GM12878 (cell line): ENCODE measurements around the gene HIVEP3. TPM values are rescaled to one million over a fixed set of nuclear protein-coding genes. Genes with fewer than 3 reads are reported as not detected.

ENCODE experiments used
- ATAC-seq: fragments of 200-7000 bp; cut with Tn5 transposase; 3 replicates; pipeline ENCODE4 v1.9.1; 2020; ENCODE audit warnings: mild to moderate bottlenecking, moderate library complexity
- BruUV-seq: library from RNA; stranded (reverse); fragments of 400-500 nt; replicated peaks from 2 replicates; lab custom pipeline; 2021; lab: Mats Ljungman, UMichigan
- CTCF ChIA-PET: fragments of 300-600 bp; sonication (Branson Sonifier 250); formaldehyde crosslinking; extraction: SDS; loops from one replicate; lab custom pipeline; 2021; ENCODE audit warnings: inconsistent platforms; lab: Yijun Ruan, JAX
- POLR2A ChIA-PET: fragments of 350-600 bp; formaldehyde crosslinking; extraction: SDS; loops from one replicate; lab custom pipeline; 2021; ENCODE audit warnings: inconsistent platforms; lab: Charles Lee
- RAD21 ChIA-PET: fragments of 300-600 bp; sonication (Branson Sonifier 250); formaldehyde crosslinking; loops from one replicate; lab custom pipeline; 2023; ENCODE audit warnings: antibody characterized with exemption; ENCODE audit not compliant: unreplicated experiment; lab: Charles Lee
- SMC1A ChIA-PET: fragments of 300-600 bp; sonication (Branson Sonifier 250); formaldehyde crosslinking; loops from one replicate; lab custom pipeline; 2023; ENCODE audit not compliant: unreplicated experiment, uncharacterized antibody; lab: Charles Lee
- DNase-seq: peaks from one replicate; pipeline ENCODE4 v3.0.0-alpha.2; 2011; ENCODE audit warnings: low read depth, low spot score
- FAIRE-seq: peaks from 3 replicates; lab custom pipeline; 2011; peaks lifted over from hg19 to GRCh38; lab: Jason Lieb, UNC
- H2AFZ ChIP-seq: 2 replicates; pipeline ENCODE4 v1.6.0; 2011; ENCODE audit warnings: low read depth, low read length, control low read depth; ENCODE audit not compliant: control insufficient read depth
- H3K27ac ChIP-seq: 2 replicates; pipeline ENCODE4 v1.5.1; 2011; ENCODE audit warnings: control low read depth; ENCODE audit not compliant: control insufficient read depth, insufficient read depth
- H3K27me3 ChIP-seq, 2 experiments: replicated peaks in 1 of 2; 2 replicates each; pipeline versions ENCODE4 v1.6.0 to v1.6.1; 2011; ENCODE audit warnings: low read length in 1 of 2; ENCODE audit not compliant: control insufficient read depth in 2 of 2, insufficient read depth in 2 of 2
- H3K36me3 ChIP-seq, 2 experiments: 2 replicates each; pipeline ENCODE4 v1.5.1; 2011; ENCODE audit warnings: low read length in 1 of 2; ENCODE audit not compliant: control insufficient read depth in 2 of 2, insufficient read depth in 2 of 2
- H3K4me1 ChIP-seq: 2 replicates; pipeline ENCODE4 v1.6.1; 2011; ENCODE audit warnings: mild to moderate bottlenecking, low read length, moderate library complexity, mixed read lengths; ENCODE audit not compliant: control insufficient read depth, insufficient read depth
- H3K4me2 ChIP-seq: 2 replicates; pipeline ENCODE4 v1.6.0; 2011; ENCODE audit warnings: control low read depth; ENCODE audit not compliant: control insufficient read depth, insufficient read depth
- H3K4me3 ChIP-seq: fragments of 200-600 bp; sonication (generic); 2 replicates; pipeline ENCODE4 v1.5.1; 2016
- H3K79me2 ChIP-seq: 2 replicates; pipeline ENCODE4 v1.6.0; 2011; ENCODE audit warnings: low read length; ENCODE audit not compliant: control insufficient read depth, insufficient read depth
- H3K9ac ChIP-seq: 2 replicates; pipeline ENCODE4 v1.8.0; 2011; ENCODE audit warnings: low read length, control low read depth, mixed read lengths; ENCODE audit not compliant: control insufficient read depth, insufficient read depth
- H3K9me3 ChIP-seq: replicated peaks from 3 replicates; pipeline ENCODE4 v1.5.1; 2011; ENCODE audit warnings: mild to moderate bottlenecking, low read length; ENCODE audit not compliant: control insufficient read depth, insufficient read depth
- H4K20me1 ChIP-seq: 2 replicates; pipeline ENCODE4 v1.6.0; 2011; ENCODE audit not compliant: control insufficient read depth, insufficient read depth
- ASH2L ChIP-seq: fragments of 300-600, 200-600 bp; sonication (generic); IDR thresholded peaks from 2 replicates; pipeline ENCODE4 v1.6.1; 2017; ENCODE audit warnings: low read depth, mild to moderate bottlenecking, borderline replicate concordance
- ATF2 ChIP-seq: IDR thresholded peaks from 2 replicates; pipeline ENCODE4 v1.6.1; 2012; ENCODE audit warnings: low read length, inconsistent platforms
- HDGF ChIP-seq: fragments of 450-650 bp; IDR thresholded peaks from 2 replicates; pipeline ENCODE4 v1.6.1; 2016; ENCODE audit warnings: antibody characterized with exemption
- MEF2A ChIP-seq: IDR thresholded peaks from 2 replicates; pipeline ENCODE4 v1.6.1; 2011; ENCODE audit warnings: low read depth, mild to moderate bottlenecking, low read length, moderate library complexity; ENCODE audit not compliant: insufficient read depth
- NKRF ChIP-seq: fragments of 450-650 bp; conservative IDR thresholded peaks from 2 replicates; pipeline ENCODE4 v1.6.1; 2017; ENCODE audit warnings: mild to moderate bottlenecking, moderate library complexity
- NR2C2 ChIP-seq: IDR thresholded peaks from 2 replicates; pipeline ENCODE4 v1.6.1; 2011; ENCODE audit warnings: borderline replicate concordance, low read depth; ENCODE audit not compliant: control insufficient read depth, insufficient read length
- NRF1 ChIP-seq: conservative IDR thresholded peaks from 2 replicates; pipeline ENCODE4 v1.6.1; 2011; ENCODE audit warnings: mild to moderate bottlenecking, low read depth, low read length, improper control_type of control experiment
- RAD21 ChIP-seq: IDR thresholded peaks from 2 replicates; pipeline ENCODE4 v1.6.1; 2011; ENCODE audit warnings: mild to moderate bottlenecking, low read depth, low read length, moderate library complexity; ENCODE audit not compliant: insufficient read depth
- SIX5 ChIP-seq: IDR thresholded peaks from 2 replicates; pipeline ENCODE4 v1.6.1; 2011; ENCODE audit warnings: mild to moderate bottlenecking, low read depth, low read length, moderate library complexity; ENCODE audit not compliant: severe bottlenecking
- SMARCA5 ChIP-seq: fragments of 450-650 bp; IDR thresholded peaks from 2 replicates; pipeline ENCODE4 v1.6.1; 2017; ENCODE audit warnings: mild to moderate bottlenecking
- SUZ12 ChIP-seq: fragments of 200-600 bp; sonication (generic); IDR thresholded peaks from one replicate; pipeline ENCODE4 v1.6.1; 2018; ENCODE audit warnings: antibody characterized with exemption, mild to moderate bottlenecking; ENCODE audit not compliant: unreplicated experiment
- TCF12 ChIP-seq: IDR thresholded peaks from 2 replicates; pipeline ENCODE4 v1.6.1; 2011; ENCODE audit warnings: low read depth, mild to moderate bottlenecking, low read length
- YY1 ChIP-seq: IDR thresholded peaks from 2 replicates; pipeline ENCODE4 v1.6.1; 2011; ENCODE audit warnings: low read depth, mild to moderate bottlenecking, low read length
- WGBS: methylation state at CpG from one replicate; pipeline ENCODE4 v1.1.6; 2016; ENCODE audit warnings: low lambda C conversion rate; ENCODE audit not compliant: insufficient replicate concordance, insufficient coverage; ENCODE audit errors: missing lambda C conversion rate; 5-methylcytosine and 5-hydroxymethylcytosine counted together
- in situ Hi-C: fragments of 300-500 bp; cut with MboI; formaldehyde crosslinking; loops from 9 replicates; pipeline ENCODE4 v1.14.3; 2018; ENCODE audit warnings: mixed read lengths
- intact Hi-C: fragments of 100-400 bp; cut with micrococcal nuclease; formaldehyde crosslinking; loops from one replicate; pipeline ENCODE4 v1.14.2; 2022; ENCODE audit not compliant: unreplicated experiment
- polyA plus RNA-seq, 11 experiments: library from polyadenylated mRNA; depleted of rRNA in 4 of 11; unstranded in 6 of 11; stranded (reverse) in 5 of 11; fragments of >200 nt; fragmentation: Nextera tagmentation in 4 of 11; fragmentation: Illumina TruSeq in 1 of 11; extraction: Ambion mirVana in 4 of 11; extraction: Trizol in 1 of 11; gene quantifications; 1 replicate in 1 of 11; 2 replicates in 10 of 11; pipeline versions ENCODE4 v1.2.1 to v1.2.3, GENCODE V29; 2011 to 2016; ENCODE audit warnings: inconsistent platforms in 2 of 11, missing spikeins in 2 of 11, low read depth in 1 of 11
- total RNA-seq, 4 experiments: library from RNA; depleted of rRNA in 3 of 4; stranded (reverse); fragments of >200 nt in 3 of 4; fragmentation: Illumina TruSeq in 1 of 4; extraction: Trizol in 1 of 4; gene quantifications; 2 replicates each; pipeline versions ENCODE4 v1.2.1 to v1.2.3, GENCODE V29; 2013 to 2021
- TF ChIP-seq, protein P1 (sequence below): IDR thresholded peaks from 2 replicates; pipeline ENCODE4 v1.6.1; 2012; ENCODE audit warnings: improper control_type of control experiment, low read depth, low read length; ENCODE audit not compliant: insufficient replicate concordance

Gene HIVEP3
- total and polyA plus RNA-seq, 10 of the 15 experiments (the other 5 are each of a cell fraction or from before 2014, with no cell fraction given) = 1.8 to 13.6 (median 3.8) TPM

DNA sequence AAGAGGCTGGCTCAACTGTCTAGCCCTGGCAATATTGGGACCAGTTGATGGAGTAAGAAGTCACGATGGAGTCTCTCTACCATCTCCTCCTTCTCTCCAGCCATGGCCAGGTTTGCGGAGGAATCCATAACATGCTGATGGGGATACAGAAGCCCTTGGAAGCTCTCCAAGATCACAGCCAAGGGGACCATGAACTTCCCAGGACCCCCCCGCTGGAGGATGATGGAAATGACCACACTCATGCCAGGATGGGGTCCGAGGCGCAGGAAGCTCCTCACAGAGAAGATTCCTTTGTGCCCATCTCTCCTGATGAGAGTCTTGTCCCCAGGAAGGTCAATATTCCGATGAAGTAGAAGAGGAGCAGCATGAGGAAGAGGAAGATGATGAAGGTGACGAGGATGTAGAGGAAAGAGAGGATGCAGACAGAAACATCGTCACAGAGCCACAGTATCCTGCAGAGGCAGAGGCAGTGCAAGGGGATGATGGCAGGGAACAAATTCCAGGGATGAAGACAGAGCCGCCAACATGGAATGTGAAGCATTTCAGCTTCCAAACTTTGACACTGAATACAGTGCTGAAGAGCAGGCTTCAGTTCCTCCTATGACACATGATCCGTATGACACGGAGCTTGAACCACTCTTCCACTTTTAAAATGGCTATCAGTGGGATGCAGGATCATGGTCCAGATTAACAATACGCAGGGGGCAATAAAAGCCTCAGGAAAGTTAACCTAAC lies 376.4 kb downstream of the HIVEP3 start (continued):
- TF ChIP-seq MEF2A (no peak), ATF2 (no peak), TCF12 (no peak), SUZ12 (no peak), NKRF (no peak), SMARCA5 (no peak)

- no peaks in the 10 kb centered on the region for H3K79me2 ChIP-seq
- CTCF ChIA-PET = interaction anchor here (0.8 to 1.6 kb wide), 2 partner anchors 19 to 26 kb away, joined by 3 to 5 read pairs; no protein-coding TSS in a partner anchor
- 87% methylated on average over 1 of the region's 1 CpG for WGBS
- TF ChIP-seq RAD21 (no peak), YY1 (no peak), NRF1 (no peak), ASH2L (no peak), NR2C2 (no peak), HDGF (no peak), SUZ12 (no peak), SIX5 (no peak)
- TF ChIP-seq, protein P1, sequence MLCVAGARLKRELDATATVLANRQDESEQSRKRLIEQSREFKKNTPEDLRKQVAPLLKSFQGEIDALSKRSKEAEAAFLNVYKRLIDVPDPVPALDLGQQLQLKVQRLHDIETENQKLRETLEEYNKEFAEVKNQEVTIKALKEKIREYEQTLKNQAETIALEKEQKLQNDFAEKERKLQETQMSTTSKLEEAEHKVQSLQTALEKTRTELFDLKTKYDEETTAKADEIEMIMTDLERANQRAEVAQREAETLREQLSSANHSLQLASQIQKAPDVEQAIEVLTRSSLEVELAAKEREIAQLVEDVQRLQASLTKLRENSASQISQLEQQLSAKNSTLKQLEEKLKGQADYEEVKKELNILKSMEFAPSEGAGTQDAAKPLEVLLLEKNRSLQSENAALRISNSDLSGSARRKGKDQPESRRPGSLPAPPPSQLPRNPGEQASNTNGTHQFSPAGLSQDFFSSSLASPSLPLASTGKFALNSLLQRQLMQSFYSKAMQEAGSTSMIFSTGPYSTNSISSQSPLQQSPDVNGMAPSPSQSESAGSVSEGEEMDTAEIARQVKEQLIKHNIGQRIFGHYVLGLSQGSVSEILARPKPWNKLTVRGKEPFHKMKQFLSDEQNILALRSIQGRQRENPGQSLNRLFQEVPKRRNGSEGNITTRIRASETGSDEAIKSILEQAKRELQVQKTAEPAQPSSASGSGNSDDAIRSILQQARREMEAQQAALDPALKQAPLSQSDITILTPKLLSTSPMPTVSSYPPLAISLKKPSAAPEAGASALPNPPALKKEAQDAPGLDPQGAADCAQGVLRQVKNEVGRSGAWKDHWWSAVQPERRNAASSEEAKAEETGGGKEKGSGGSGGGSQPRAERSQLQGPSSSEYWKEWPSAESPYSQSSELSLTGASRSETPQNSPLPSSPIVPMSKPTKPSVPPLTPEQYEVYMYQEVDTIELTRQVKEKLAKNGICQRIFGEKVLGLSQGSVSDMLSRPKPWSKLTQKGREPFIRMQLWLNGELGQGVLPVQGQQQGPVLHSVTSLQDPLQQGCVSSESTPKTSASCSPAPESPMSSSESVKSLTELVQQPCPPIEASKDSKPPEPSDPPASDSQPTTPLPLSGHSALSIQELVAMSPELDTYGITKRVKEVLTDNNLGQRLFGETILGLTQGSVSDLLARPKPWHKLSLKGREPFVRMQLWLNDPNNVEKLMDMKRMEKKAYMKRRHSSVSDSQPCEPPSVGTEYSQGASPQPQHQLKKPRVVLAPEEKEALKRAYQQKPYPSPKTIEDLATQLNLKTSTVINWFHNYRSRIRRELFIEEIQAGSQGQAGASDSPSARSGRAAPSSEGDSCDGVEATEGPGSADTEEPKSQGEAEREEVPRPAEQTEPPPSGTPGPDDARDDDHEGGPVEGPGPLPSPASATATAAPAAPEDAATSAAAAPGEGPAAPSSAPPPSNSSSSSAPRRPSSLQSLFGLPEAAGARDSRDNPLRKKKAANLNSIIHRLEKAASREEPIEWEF = no peak
Measured at GRCh38 chr1:41541592-41541952, 377.1 kb downstream of the HIVEP3 start.

More at GRCh38 chr1:41541592-41541952, 377.1 kb downstream of the HIVEP3 start:
- ChIA-PET POLR2A (no interaction called here), SMC1A (interaction anchor here (0.6 kb wide), 1 partner anchor 13 kb away, joined by 3 read pairs; no protein-coding TSS in a partner anchor), RAD21 (no interaction called here)
- intact Hi-C loops (no loop called here), in situ Hi-C loops (no loop called here)
- H4K20me1 ChIP-seq = no peaks in the 10 kb centered on the region
- no peaks in the 10 kb centered on the region; the same call in 2 of the 3 replicates for H3K9me3 ChIP-seq
- no peak for DNase-seq
- no peak for ATAC-seq
- H3K4me1 ChIP-seq = peaks cover 3% of the 10 kb centered on the region; the same call in 1 of the 2 replicates
- H2AFZ ChIP-seq = no peak overlapping the region
- H3K27ac ChIP-seq = no peak overlapping the region
- BruUV-seq = no TSS peak
- no peak overlapping the region for H3K9ac ChIP-seq
- H3K4me3 ChIP-seq = no peak overlapping the region
- H3K27me3 ChIP-seq = no peaks in the 10 kb centered on the region
- no peak overlapping the region for H3K4me2 ChIP-seq
- FAIRE-seq = no peak
- peaks cover 0 to 1% of the 10 kb centered on the region in 2 experiments; a peak in 1 of 4 replicates for H3K36me3 ChIP-seq
